Endothelial cell of coronary artery (primary cell): ENCODE data around the gene SLC38A6. TPM values are rescaled to one million over a fixed set of nuclear protein-coding genes. Genes with fewer than 3 reads are reported as not detected.

Experiments
- total RNA-seq: library from RNA; depleted of rRNA; stranded (reverse); fragments of >200 nt; gene quantifications from 2 replicates; pipeline ENCODE4 v1.2.3, GENCODE V29; 2014

The SLC38A6 gene
- 20.7 and 23.3 TPM in 2 replicates for total RNA-seq

DNA sequence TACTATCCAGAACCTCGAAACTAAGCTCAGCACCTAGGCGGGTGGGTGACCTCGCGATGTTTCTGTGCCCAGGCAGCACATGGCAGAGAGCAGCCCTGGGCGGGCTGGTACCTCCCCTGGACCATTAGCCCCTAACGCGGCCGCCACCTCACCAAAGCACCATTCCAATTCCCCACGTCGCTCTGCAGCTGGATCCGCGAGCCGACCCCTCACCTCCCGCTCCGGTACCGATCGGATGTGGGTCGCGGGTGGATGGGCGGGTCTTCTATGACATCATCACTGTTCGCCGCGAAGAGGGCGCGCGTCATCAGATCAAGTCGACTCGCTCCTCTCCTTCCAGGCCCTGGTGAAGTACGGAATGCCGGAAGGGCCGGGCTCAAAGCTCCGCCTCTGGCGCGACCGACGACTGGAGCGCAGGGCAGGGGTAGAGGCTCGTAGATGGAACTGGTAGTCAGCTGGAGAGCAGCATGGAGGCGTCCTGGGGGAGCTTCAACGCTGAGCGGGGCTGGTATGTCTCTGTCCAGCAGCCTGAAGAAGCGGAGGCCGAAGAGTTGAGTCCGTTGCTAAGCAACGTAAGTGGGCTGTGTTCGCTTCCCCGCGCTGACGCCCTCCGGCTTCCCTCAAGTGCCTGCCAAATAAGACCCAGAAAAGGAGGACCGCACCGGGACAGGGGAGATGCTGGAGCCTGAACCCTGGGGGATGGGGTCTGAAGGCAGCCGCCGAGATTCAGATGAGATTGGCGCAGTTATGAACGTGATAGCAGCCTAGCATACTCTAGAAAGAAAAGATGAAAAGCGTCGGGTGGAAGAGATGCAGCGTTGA is at the start of gene SLC38A6, which contains the start of gene TRMT5:
TSS of gene SLC38A6 (plus strand) at position 435 of the 822 bp plus-strand sequence. CDS start at position 468, 33 bp downstream.
TSS of gene TRMT5 (minus strand) at position 269 of the 822 bp plus-strand sequence. CDS start at position 163, 106 bp downstream.

Other genes starting within 250 kb of the SLC38A6 start
- gene MNAT1, start 246.5 kb upstream of the SLC38A6 start, total RNA-seq, result 48.6 and 49.3 TPM in 2 replicates
- gene TRMT5, start 166 bp upstream of the SLC38A6 start, total RNA-seq, result 8.8 and 12.0 TPM in 2 replicates